Mesangial cell (primary cell): ENCODE results near the gene CRYGD. TPM values are rescaled to one million over a fixed set of nuclear protein-coding genes. Genes with fewer than 3 reads are reported as not detected.

ENCODE experiments used
- total RNA-seq: library from RNA; depleted of rRNA; stranded (reverse); fragments of >200 nt; gene quantifications from 2 replicates; pipeline ENCODE4 v1.2.3, GENCODE V29; 2015

CRYGD gene
- total RNA-seq = not detected in 2 replicates

GRCh38 chr2:208124013-208124715 is at the start of gene CRYGD:
CRYGD (minus strand) TSS chr2:208124524; CDS start chr2:208124473, 51 bp downstream.

GRCh38 chr2:208163489-208163888 is 39.2 kb upstream of the CRYGD start, which contains the start of gene CRYGA:
CRYGA (minus strand) TSS chr2:208163589; CDS start chr2:208163556, 33 bp downstream.

GRCh38 chr2:208146006-208146405 is 21.7 kb upstream of the CRYGD start, which contains the start of gene CRYGB:
CRYGB (minus strand) TSS chr2:208146158; CDS start chr2:208146120, 38 bp downstream.

GRCh38 chr2:208129744-208130711 is 5.7 kb upstream of the CRYGD start, which contains the start of gene CRYGC:
CRYGC (minus strand) TSS chr2:208129828; CDS start chr2:208129792, 36 bp downstream.

Other genes starting within 250 kb of the CRYGD start
- 3.7 and 11.8 TPM in 2 replicates for gene PLEKHM3, start 99.0 kb downstream of the CRYGD start, total RNA-seq
- gene CRYGC, start 5.3 kb upstream of the CRYGD start, total RNA-seq = not detected in 2 replicates
- gene CRYGB, start 21.6 kb upstream of the CRYGD start, total RNA-seq = not detected in 2 replicates
- gene CRYGA, start 39.1 kb upstream of the CRYGD start, total RNA-seq = not detected in 2 replicates
- not detected in 2 replicates for gene C2orf80, start 65.5 kb upstream of the CRYGD start, total RNA-seq
- 52.2 and 63.2 TPM in 2 replicates for gene IDH1, start 130.5 kb upstream of the CRYGD start, total RNA-seq
- gene PIKFYVE, start 141.7 kb upstream of the CRYGD start, total RNA-seq = 9.3 and 17.5 TPM in 2 replicates